ENCODE data around the gene B9D1.

Gene B9D1

GRCh38 chr17:19347323-19348080 is 15.0 kb downstream of the B9D1 start:
- FAIRE-seq: no peak
- TF ChIP-seq TAF1 (IDR thresholded peaks at IDR 0.05; ENCODE audit: low read depth, low read length) (no peak), SPI1 (IDR thresholded peaks at IDR 0.05; ENCODE audit: low read depth, low read length) (no peak), POU2F2 (IDR thresholded peaks at IDR 0.05; ENCODE audit: low read depth, low read length) (no peak), PAX5 (IDR thresholded peaks at IDR 0.05; ENCODE audit: insufficient read depth, low read length, severe bottlenecking) (no peak), POLR2AphosphoS5 (IDR thresholded peaks at IDR 0.05; ENCODE audit: low read depth, low read length) (no peak), POLR2A (IDR thresholded peaks at IDR 0.05; ENCODE audit: low read depth, low read length) (no peak)
- DNase-seq (ENCODE audit: insufficient read length, low spot score): no peak

GRCh38 chr17:19346351-19347255 is 15.9 kb downstream of the B9D1 start:
- FAIRE-seq (peak; percentile 47), DNase-seq (ENCODE audit: insufficient read length, low spot score) (no peak)
- no peak for TF ChIP-seq TAF1 (IDR thresholded peaks at IDR 0.05; ENCODE audit: low read depth, low read length)
- TF ChIP-seq POLR2AphosphoS5 (IDR thresholded peaks at IDR 0.05; ENCODE audit: low read depth, low read length): no peak
- TF ChIP-seq POLR2A (IDR thresholded peaks at IDR 0.05; ENCODE audit: low read depth, low read length): no peak
- TF ChIP-seq POU2F2 (IDR thresholded peaks at IDR 0.05; ENCODE audit: low read depth, low read length): no peak
- TF ChIP-seq PAX5 (IDR thresholded peaks at IDR 0.05; ENCODE audit: insufficient read depth, low read length, severe bottlenecking): no peak
- TF ChIP-seq SPI1 (IDR thresholded peaks at IDR 0.05; ENCODE audit: low read depth, low read length): no peak

- no peak for FAIRE-seq
Observed at GRCh38 chr17:19345486-19346350, 16.8 kb downstream of the B9D1 start.

GRCh38 chr17:19345067-19345460 is 17.5 kb downstream of the B9D1 start:
- FAIRE-seq (no peak), DNase-seq (ENCODE audit: insufficient read length, low spot score) (no peak)

More at GRCh38 chr17:19345486-19346350, 16.8 kb downstream of the B9D1 start:
- no peak for DNase-seq (ENCODE audit: insufficient read length, low spot score)
- TF ChIP-seq TAF1 (IDR thresholded peaks at IDR 0.05; ENCODE audit: low read depth, low read length): no peak
- no peak for TF ChIP-seq POLR2AphosphoS5 (IDR thresholded peaks at IDR 0.05; ENCODE audit: low read depth, low read length)
- TF ChIP-seq SPI1 (IDR thresholded peaks at IDR 0.05; ENCODE audit: low read depth, low read length): no peak
- no peak for TF ChIP-seq PAX5 (IDR thresholded peaks at IDR 0.05; ENCODE audit: insufficient read depth, low read length, severe bottlenecking)
- no peak for TF ChIP-seq POLR2A (IDR thresholded peaks at IDR 0.05; ENCODE audit: low read depth, low read length)
- no peak for TF ChIP-seq POU2F2 (IDR thresholded peaks at IDR 0.05; ENCODE audit: low read depth, low read length)

GRCh38 chr17:19344311-19345066 is 18.0 kb downstream of the B9D1 start:
- no peak for TF ChIP-seq SPI1 (IDR thresholded peaks at IDR 0.05; ENCODE audit: low read depth, low read length)
- TF ChIP-seq POLR2AphosphoS5 (IDR thresholded peaks at IDR 0.05; ENCODE audit: low read depth, low read length): no peak
- no peak for TF ChIP-seq POU2F2 (IDR thresholded peaks at IDR 0.05; ENCODE audit: low read depth, low read length)
- no peak for TF ChIP-seq TAF1 (IDR thresholded peaks at IDR 0.05; ENCODE audit: low read depth, low read length)
- no peak for TF ChIP-seq POLR2A (IDR thresholded peaks at IDR 0.05; ENCODE audit: low read depth, low read length)
- no peak for TF ChIP-seq PAX5 (IDR thresholded peaks at IDR 0.05; ENCODE audit: insufficient read depth, low read length, severe bottlenecking)
- no peak for DNase-seq (ENCODE audit: insufficient read length, low spot score)
- no peak for FAIRE-seq

More at GRCh38 chr17:19345067-19345460, 17.5 kb downstream of the B9D1 start:
- no peak for TF ChIP-seq TAF1 (IDR thresholded peaks at IDR 0.05; ENCODE audit: low read depth, low read length)
- TF ChIP-seq POU2F2 (IDR thresholded peaks at IDR 0.05; ENCODE audit: low read depth, low read length): no peak
- no peak for TF ChIP-seq PAX5 (IDR thresholded peaks at IDR 0.05; ENCODE audit: insufficient read depth, low read length, severe bottlenecking)
- TF ChIP-seq POLR2AphosphoS5 (IDR thresholded peaks at IDR 0.05; ENCODE audit: low read depth, low read length): no peak
- TF ChIP-seq SPI1 (IDR thresholded peaks at IDR 0.05; ENCODE audit: low read depth, low read length): no peak
- TF ChIP-seq POLR2A (IDR thresholded peaks at IDR 0.05; ENCODE audit: low read depth, low read length): no peak

- DNase-seq (ENCODE audit: insufficient read length, low spot score) (no peak), FAIRE-seq (no peak)
- TF ChIP-seq POU2F2 (IDR thresholded peaks at IDR 0.05; ENCODE audit: low read depth, low read length) (no peak), SPI1 (IDR thresholded peaks at IDR 0.05; ENCODE audit: low read depth, low read length) (no peak), POLR2A (IDR thresholded peaks at IDR 0.05; ENCODE audit: low read depth, low read length) (no peak), PAX5 (IDR thresholded peaks at IDR 0.05; ENCODE audit: insufficient read depth, low read length, severe bottlenecking) (no peak), TAF1 (IDR thresholded peaks at IDR 0.05; ENCODE audit: low read depth, low read length) (no peak), POLR2AphosphoS5 (IDR thresholded peaks at IDR 0.05; ENCODE audit: low read depth, low read length) (no peak)
Observed at GRCh38 chr17:19343671-19344151, 18.8 kb downstream of the B9D1 start.

- FAIRE-seq (no peak), DNase-seq (ENCODE audit: insufficient read length, low spot score) (no peak)
- no peak for TF ChIP-seq POU2F2 (IDR thresholded peaks at IDR 0.05; ENCODE audit: low read depth, low read length)
- TF ChIP-seq POLR2AphosphoS5 (IDR thresholded peaks at IDR 0.05; ENCODE audit: low read depth, low read length): no peak
- no peak for TF ChIP-seq SPI1 (IDR thresholded peaks at IDR 0.05; ENCODE audit: low read depth, low read length)
- no peak for TF ChIP-seq TAF1 (IDR thresholded peaks at IDR 0.05; ENCODE audit: low read depth, low read length)
- TF ChIP-seq PAX5 (IDR thresholded peaks at IDR 0.05; ENCODE audit: insufficient read depth, low read length, severe bottlenecking): no peak
- no peak for TF ChIP-seq POLR2A (IDR thresholded peaks at IDR 0.05; ENCODE audit: low read depth, low read length)
Observed at GRCh38 chr17:19343256-19343630, 19.3 kb downstream of the B9D1 start.
